ENCODE results near the gene TSACC. TPM values are rescaled to one million over a fixed set of nuclear protein-coding genes. Genes with fewer than 3 reads are reported as not detected.

Gene TSACC
- total RNA-seq, 1 experiment from 2014 or later, result 3.6 TPM

DNA sequence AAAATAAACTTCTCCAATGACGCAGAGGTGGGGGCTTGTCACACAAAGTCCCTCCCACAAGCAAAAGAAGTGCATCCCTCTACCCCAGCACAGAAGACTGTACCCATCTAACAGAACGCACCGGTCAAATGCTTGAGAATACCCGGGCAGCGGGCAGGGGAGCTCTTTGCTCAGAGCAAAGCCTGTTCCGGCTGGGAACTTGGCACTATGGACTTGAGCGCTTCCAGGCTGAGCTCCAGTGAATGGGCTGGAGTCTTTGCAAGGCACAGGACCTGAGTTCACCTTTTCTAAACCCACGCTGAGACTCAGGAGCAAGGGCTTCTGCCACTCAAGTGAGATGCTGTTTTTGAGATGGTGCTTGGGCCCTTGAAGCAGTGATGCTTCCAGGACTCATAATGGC lies 51.0 kb downstream of the TSACC start:
- POLR2A ChIA-PET, result no interaction called here
- Histone ChIP-seq H3K9me3 (ENCODE audit: control insufficient read depth, insufficient read depth, low read depth, low read length) (no peaks in the 10 kb centered on the region), H3K27me3 (ENCODE audit: control insufficient read depth, insufficient read depth, low read length) (no peaks in the 10 kb centered on the region), H3K4me1 (ENCODE audit: control insufficient read depth, insufficient read depth, low read length) (no peaks in the 10 kb centered on the region), H3K36me3 (ENCODE audit: control insufficient read depth, insufficient read depth, low read length) (no peaks in the 10 kb centered on the region), H3K27ac (ENCODE audit: low read length) (no peak overlapping the region), H3K4me3 (ENCODE audit: low read depth in 2 of 2, low read length in 2 of 2) (no peak overlapping the region)
- intact Hi-C loops (cut with micrococcal nuclease; ENCODE audit: unreplicated experiment), result no loop called here
- ATAC-seq (no peak), DNase-seq (ENCODE audit: low read depth, low spot score) (no peak)
- in situ Hi-C loops (cut with HindIII; ENCODE audit: low pct_unique_long_range_greater_than_20kb, low sequenced_read_pairs), result no loop called here
- BruUV-seq (replicated peaks), result no TSS peak
- CTCF ChIA-PET, result interaction anchor here (2.0 kb wide), 1 partner anchor 57 kb away, joined by 5 read pairs; no protein-coding TSS in a partner anchor
- TF ChIP-seq, protein P1, sequence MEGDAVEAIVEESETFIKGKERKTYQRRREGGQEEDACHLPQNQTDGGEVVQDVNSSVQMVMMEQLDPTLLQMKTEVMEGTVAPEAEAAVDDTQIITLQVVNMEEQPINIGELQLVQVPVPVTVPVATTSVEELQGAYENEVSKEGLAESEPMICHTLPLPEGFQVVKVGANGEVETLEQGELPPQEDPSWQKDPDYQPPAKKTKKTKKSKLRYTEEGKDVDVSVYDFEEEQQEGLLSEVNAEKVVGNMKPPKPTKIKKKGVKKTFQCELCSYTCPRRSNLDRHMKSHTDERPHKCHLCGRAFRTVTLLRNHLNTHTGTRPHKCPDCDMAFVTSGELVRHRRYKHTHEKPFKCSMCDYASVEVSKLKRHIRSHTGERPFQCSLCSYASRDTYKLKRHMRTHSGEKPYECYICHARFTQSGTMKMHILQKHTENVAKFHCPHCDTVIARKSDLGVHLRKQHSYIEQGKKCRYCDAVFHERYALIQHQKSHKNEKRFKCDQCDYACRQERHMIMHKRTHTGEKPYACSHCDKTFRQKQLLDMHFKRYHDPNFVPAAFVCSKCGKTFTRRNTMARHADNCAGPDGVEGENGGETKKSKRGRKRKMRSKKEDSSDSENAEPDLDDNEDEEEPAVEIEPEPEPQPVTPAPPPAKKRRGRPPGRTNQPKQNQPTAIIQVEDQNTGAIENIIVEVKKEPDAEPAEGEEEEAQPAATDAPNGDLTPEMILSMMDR (IDR thresholded peaks at IDR 0.05), result no peak
- no peak for TF ChIP-seq POLR2AphosphoS5 (IDR thresholded peaks at IDR 0.05; ENCODE audit: low read depth, low read length)
- TF ChIP-seq SIN3A (IDR thresholded peaks at IDR 0.05; ENCODE audit: borderline replicate concordance, insufficient read depth, low read depth, low read length), result no peak
- TF ChIP-seq, protein P2, sequence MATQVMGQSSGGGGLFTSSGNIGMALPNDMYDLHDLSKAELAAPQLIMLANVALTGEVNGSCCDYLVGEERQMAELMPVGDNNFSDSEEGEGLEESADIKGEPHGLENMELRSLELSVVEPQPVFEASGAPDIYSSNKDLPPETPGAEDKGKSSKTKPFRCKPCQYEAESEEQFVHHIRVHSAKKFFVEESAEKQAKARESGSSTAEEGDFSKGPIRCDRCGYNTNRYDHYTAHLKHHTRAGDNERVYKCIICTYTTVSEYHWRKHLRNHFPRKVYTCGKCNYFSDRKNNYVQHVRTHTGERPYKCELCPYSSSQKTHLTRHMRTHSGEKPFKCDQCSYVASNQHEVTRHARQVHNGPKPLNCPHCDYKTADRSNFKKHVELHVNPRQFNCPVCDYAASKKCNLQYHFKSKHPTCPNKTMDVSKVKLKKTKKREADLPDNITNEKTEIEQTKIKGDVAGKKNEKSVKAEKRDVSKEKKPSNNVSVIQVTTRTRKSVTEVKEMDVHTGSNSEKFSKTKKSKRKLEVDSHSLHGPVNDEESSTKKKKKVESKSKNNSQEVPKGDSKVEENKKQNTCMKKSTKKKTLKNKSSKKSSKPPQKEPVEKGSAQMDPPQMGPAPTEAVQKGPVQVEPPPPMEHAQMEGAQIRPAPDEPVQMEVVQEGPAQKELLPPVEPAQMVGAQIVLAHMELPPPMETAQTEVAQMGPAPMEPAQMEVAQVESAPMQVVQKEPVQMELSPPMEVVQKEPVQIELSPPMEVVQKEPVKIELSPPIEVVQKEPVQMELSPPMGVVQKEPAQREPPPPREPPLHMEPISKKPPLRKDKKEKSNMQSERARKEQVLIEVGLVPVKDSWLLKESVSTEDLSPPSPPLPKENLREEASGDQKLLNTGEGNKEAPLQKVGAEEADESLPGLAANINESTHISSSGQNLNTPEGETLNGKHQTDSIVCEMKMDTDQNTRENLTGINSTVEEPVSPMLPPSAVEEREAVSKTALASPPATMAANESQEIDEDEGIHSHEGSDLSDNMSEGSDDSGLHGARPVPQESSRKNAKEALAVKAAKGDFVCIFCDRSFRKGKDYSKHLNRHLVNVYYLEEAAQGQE (IDR thresholded peaks at IDR 0.05; ENCODE audit: insufficient read depth in 1 of 2, low read depth in 2 of 2, low read length in 1 of 2), result no peak
- TF ChIP-seq TCF7L2 (IDR thresholded peaks at IDR 0.05; ENCODE audit: low read depth, low read length), result no peak

DNA sequence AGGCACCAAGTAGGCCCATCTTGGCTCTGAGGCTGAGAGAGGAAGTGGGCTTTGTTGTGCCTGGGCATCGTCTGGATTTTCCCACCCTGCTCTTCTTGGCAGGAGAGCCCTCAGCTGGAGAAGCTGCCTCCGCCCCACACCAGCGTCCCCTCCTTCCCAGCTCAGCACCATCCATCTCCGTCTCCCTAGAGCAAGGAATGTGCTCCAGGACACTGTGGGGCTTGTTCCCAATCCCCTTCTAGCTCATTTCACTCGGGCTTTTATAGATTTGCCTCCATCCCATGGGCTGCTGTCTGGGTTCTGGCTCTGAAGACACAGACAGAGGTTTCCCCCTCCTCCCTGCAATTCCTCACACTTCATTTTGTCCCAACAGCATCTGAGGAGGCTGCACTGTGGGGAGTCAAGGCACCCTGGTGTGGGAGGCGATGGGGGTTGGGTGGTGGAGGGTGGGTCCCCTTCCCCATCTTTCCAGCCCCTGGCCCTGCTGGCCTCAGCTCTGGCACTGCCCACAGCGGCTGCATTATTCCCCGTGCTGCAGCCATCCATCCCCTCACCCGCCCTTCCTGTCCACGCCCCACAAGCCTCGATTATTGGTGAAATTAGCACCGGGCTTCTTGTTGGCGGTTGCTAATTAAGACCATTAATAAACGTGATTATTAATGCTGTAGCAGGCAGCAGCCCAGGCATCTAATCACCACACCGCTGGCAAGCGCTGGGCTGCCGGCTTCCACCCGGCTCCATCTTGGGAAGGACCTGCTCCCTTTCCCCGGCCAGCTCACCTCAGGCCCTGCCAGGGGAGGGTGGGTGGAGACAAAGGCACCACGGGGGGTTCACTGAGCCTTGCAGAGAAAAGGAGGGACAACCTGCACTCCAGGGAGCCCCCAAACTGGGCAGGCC lies 52.4 kb downstream of the TSACC start:
- Histone ChIP-seq H3K4me3 (ENCODE audit: low read depth in 2 of 2, low read length in 2 of 2) (no peak overlapping the region), H3K36me3 (ENCODE audit: control insufficient read depth, insufficient read depth, low read length) (no peaks in the 10 kb centered on the region), H3K27ac (ENCODE audit: low read length) (no peak overlapping the region), H3K27me3 (ENCODE audit: control insufficient read depth, insufficient read depth, low read length) (no peaks in the 10 kb centered on the region), H3K9me3 (ENCODE audit: control insufficient read depth, insufficient read depth, low read depth, low read length) (no peaks in the 10 kb centered on the region), H3K4me1 (ENCODE audit: control insufficient read depth, insufficient read depth, low read length) (no peaks in the 10 kb centered on the region)
- no TSS peak for BruUV-seq (replicated peaks)
- POLR2A ChIA-PET, result no interaction called here
- TF ChIP-seq SIN3A (IDR thresholded peaks at IDR 0.05; ENCODE audit: borderline replicate concordance, insufficient read depth, low read depth, low read length) (no peak), POLR2AphosphoS5 (IDR thresholded peaks at IDR 0.05; ENCODE audit: low read depth, low read length) (no peak), TCF7L2 (IDR thresholded peaks at IDR 0.05; ENCODE audit: low read depth, low read length) (no peak)
- TF ChIP-seq, protein P2 (IDR thresholded peaks at IDR 0.05; ENCODE audit: insufficient read depth in 1 of 2, low read depth in 2 of 2, low read length in 1 of 2), result no peak
- TF ChIP-seq, protein P1 (IDR thresholded peaks at IDR 0.05), result no peak
- in situ Hi-C loops (cut with HindIII; ENCODE audit: low pct_unique_long_range_greater_than_20kb, low sequenced_read_pairs) (no loop called here), intact Hi-C loops (cut with micrococcal nuclease; ENCODE audit: unreplicated experiment) (no loop called here)
- DNase-seq (ENCODE audit: low read depth, low spot score), result no peak
- CTCF ChIA-PET, result interaction anchor here (2.0 kb wide), 1 partner anchor 55 kb away, joined by 5 read pairs; no protein-coding TSS in a partner anchor
- no peak for ATAC-seq

Measured in Panc1 (cell line).